ENCODE results near the gene PPP1R16B.

The PPP1R16B gene

GRCh38 chr20:38881806-38882440 is 76.4 kb downstream of the PPP1R16B start:
- DNase-seq (ENCODE audit: low read depth), result no peak
- no peak for TF ChIP-seq CTCF (IDR thresholded peaks at IDR 0.05; ENCODE audit: low read length, missing control alignments)
- no peak overlapping the region for H3K4me3 ChIP-seq (replicated peaks; ENCODE audit: low read depth, low read length)

- H3K4me3 ChIP-seq (replicated peaks; ENCODE audit: low read depth, low read length), result no peak overlapping the region
- TF ChIP-seq CTCF (IDR thresholded peaks at IDR 0.05; ENCODE audit: low read length, missing control alignments), result no peak
- DNase-seq (ENCODE audit: low read depth), result no peak
Measured at GRCh38 chr20:38882600-38882999, 77.1 kb downstream of the PPP1R16B start.

- DNase-seq (ENCODE audit: low read depth), result peak; percentile 33
- H3K4me3 ChIP-seq (replicated peaks; ENCODE audit: low read depth, low read length), result no peak overlapping the region
- no peak for TF ChIP-seq CTCF (IDR thresholded peaks at IDR 0.05; ENCODE audit: low read length, missing control alignments)
Measured at GRCh38 chr20:38883081-38883980, 77.8 kb downstream of the PPP1R16B start.

- no peak overlapping the region for H3K4me3 ChIP-seq (replicated peaks; ENCODE audit: low read depth, low read length)
- TF ChIP-seq CTCF (IDR thresholded peaks at IDR 0.05; ENCODE audit: low read length, missing control alignments), result no peak
- DNase-seq (ENCODE audit: low read depth), result no peak
Measured at GRCh38 chr20:38883981-38884733, 78.7 kb downstream of the PPP1R16B start.

- no peak overlapping the region for H3K4me3 ChIP-seq (replicated peaks; ENCODE audit: low read depth, low read length)
- DNase-seq (ENCODE audit: low read depth), result no peak
- TF ChIP-seq CTCF (IDR thresholded peaks at IDR 0.05; ENCODE audit: low read length, missing control alignments), result no peak
Measured at GRCh38 chr20:38885357-38885756, 79.9 kb downstream of the PPP1R16B start.

GRCh38 chr20:38888059-38888831 is 82.7 kb downstream of the PPP1R16B start:
- H3K4me3 ChIP-seq (replicated peaks; ENCODE audit: low read depth, low read length), result no peak overlapping the region
- DNase-seq (ENCODE audit: low read depth), result no peak
- TF ChIP-seq CTCF (IDR thresholded peaks at IDR 0.05; ENCODE audit: low read length, missing control alignments), result no peak

Data from fibroblast of pulmonary artery (primary cell).